ENCODE results near the gene MPV17. TPM values are rescaled to one million over a fixed set of nuclear protein-coding genes. Genes with fewer than 3 reads are reported as not detected.

Gene MPV17
- total and polyA plus RNA-seq, 2 donors (not counting 1 experiment from before 2014, with no cell fraction given): 103 to 137 TPM

DNA sequence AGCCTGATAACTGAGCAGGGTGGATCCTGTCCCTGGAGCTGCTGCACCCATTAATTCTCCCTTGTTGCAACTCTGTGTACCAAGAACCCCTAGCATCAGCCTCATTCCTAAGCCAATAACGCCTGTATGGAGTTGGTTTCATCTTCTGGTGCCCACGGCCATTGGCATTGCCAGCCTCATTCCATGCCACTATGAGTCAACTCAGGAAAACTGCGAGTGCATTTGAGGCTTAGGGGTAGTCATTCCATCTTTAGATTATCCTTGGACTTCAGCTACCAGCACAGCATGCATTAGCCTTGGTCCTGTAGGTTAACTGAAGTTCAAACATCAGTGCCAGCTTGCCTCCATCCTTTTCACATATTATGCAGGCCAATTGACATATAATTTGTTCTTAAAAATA lies 42.1 kb downstream of the MPV17 start:
- no peaks in the 10 kb centered on the region for H3K36me3 ChIP-seq (replicated peaks in 1 of 2; ENCODE audit: control extremely low read depth in 1 of 2, control insufficient read depth in 1 of 2, extremely low read depth in 1 of 2, insufficient read depth in 2 of 2, low read length in 1 of 2)
- POLR2A ChIA-PET: interaction anchor here (0.7 to 1.3 kb wide), 2 partner anchors 16 to 317 kb away, joined by 3 read pairs; no protein-coding TSS in a partner anchor
- H3K27ac Mint-ChIP-seq: no peak overlapping the region

GRCh38 chr2:27278010-27278409 lies 44.9 kb downstream of the MPV17 start:
- Mint-ChIP-seq H3K4me3 (no peak overlapping the region), H3K4me1 (peaks cover 5% of the 10 kb centered on the region), H3K27me3 (peaks cover 43% of the 10 kb centered on the region), H3K9me3 (ENCODE audit: insufficient read depth) (no peaks in the 10 kb centered on the region), H3K27ac (no peak overlapping the region)
- intact Hi-C loops (cut with micrococcal nuclease): no loop called here
- TF ChIP-seq, protein P1, sequence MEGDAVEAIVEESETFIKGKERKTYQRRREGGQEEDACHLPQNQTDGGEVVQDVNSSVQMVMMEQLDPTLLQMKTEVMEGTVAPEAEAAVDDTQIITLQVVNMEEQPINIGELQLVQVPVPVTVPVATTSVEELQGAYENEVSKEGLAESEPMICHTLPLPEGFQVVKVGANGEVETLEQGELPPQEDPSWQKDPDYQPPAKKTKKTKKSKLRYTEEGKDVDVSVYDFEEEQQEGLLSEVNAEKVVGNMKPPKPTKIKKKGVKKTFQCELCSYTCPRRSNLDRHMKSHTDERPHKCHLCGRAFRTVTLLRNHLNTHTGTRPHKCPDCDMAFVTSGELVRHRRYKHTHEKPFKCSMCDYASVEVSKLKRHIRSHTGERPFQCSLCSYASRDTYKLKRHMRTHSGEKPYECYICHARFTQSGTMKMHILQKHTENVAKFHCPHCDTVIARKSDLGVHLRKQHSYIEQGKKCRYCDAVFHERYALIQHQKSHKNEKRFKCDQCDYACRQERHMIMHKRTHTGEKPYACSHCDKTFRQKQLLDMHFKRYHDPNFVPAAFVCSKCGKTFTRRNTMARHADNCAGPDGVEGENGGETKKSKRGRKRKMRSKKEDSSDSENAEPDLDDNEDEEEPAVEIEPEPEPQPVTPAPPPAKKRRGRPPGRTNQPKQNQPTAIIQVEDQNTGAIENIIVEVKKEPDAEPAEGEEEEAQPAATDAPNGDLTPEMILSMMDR (IDR thresholded peaks at IDR 0.05): no peak
- TF ChIP-seq EZH2 (IDR thresholded peaks at IDR 0.05; ENCODE audit: borderline replicate concordance, insufficient read depth, low read depth, low read length, poor library complexity, severe bottlenecking): no peak
- Histone ChIP-seq H3K27me3 (replicated peaks in 1 of 4; ENCODE audit: control extremely low read depth in 1 of 4, control insufficient read depth in 3 of 4, insufficient read depth in 4 of 4, low read length in 3 of 4) (peaks cover 0 to 17% (median 0%) of the 10 kb centered on the region in 4 experiments), H3K4me2 (replicated peaks; ENCODE audit: low read depth, low read length, poor library complexity, severe bottlenecking) (no peak overlapping the region), H3K79me2 (ENCODE audit: control insufficient read depth, insufficient read depth, low read length) (no peaks in the 10 kb centered on the region), H2AFZ (ENCODE audit: insufficient read depth, low read depth, low read length, poor library complexity, severe bottlenecking) (no peak overlapping the region), H4K20me1 (ENCODE audit: control insufficient read depth, insufficient read depth, low read length, poor library complexity, severe bottlenecking) (no peaks in the 10 kb centered on the region), H3K27ac (ENCODE audit: low read length in 2 of 2) (no peak overlapping the region), H3K4me3 (ENCODE audit: control extremely low read depth in 1 of 5, extremely low read depth in 1 of 5, insufficient read depth in 1 of 5, low read depth in 2 of 5, low read length in 4 of 5) (no peak overlapping the region), H3K36me3 (replicated peaks in 1 of 2; ENCODE audit: control extremely low read depth in 1 of 2, control insufficient read depth in 1 of 2, extremely low read depth in 1 of 2, insufficient read depth in 2 of 2, low read length in 1 of 2) (no peaks in the 10 kb centered on the region), H3K4me1 (ENCODE audit: control insufficient read depth in 2 of 2, insufficient read depth in 2 of 2, low read length in 2 of 2) (no peaks in the 10 kb centered on the region), H3K9ac (ENCODE audit: low read length) (no peak overlapping the region), H3K9me3 (ENCODE audit: control extremely low read depth in 1 of 3, control insufficient read depth in 2 of 3, insufficient read depth in 1 of 3, low read length in 2 of 3) (no peaks in the 10 kb centered on the region)
- ChIA-PET CTCF (interaction anchor here (0.6 to 6.8 kb wide), 10 partner anchors 13 to 432 kb away, joined by 3 to 168 read pairs (median 7); partner anchors contain the start of genes AGBL5 and DPYSL5), POLR2A (no interaction called here)
- DNase-seq: no peak
- WGBS (ENCODE audit: insufficient coverage): 80% methylated on average over 1 of the region's 1 CpG
- no peak for ATAC-seq (ENCODE audit: low read depth)

More for the DNA sequence above, 42.1 kb downstream of the MPV17 start:
- H3K9me3 Mint-ChIP-seq (ENCODE audit: insufficient read depth): no peaks in the 10 kb centered on the region
- no peaks in the 10 kb centered on the region for H3K4me1 ChIP-seq (ENCODE audit: control insufficient read depth in 2 of 2, insufficient read depth in 2 of 2, low read length in 2 of 2)
- H3K79me2 ChIP-seq (ENCODE audit: control insufficient read depth, insufficient read depth, low read length): no peaks in the 10 kb centered on the region
- DNase-seq (no peak), ATAC-seq (ENCODE audit: low read depth) (no peak)
- no peak overlapping the region for H3K27ac ChIP-seq (ENCODE audit: low read length in 2 of 2)
- TF ChIP-seq, protein P1 (IDR thresholded peaks at IDR 0.05): no peak
- no peak for TF ChIP-seq EZH2 (IDR thresholded peaks at IDR 0.05; ENCODE audit: borderline replicate concordance, insufficient read depth, low read depth, low read length, poor library complexity, severe bottlenecking)
- H4K20me1 ChIP-seq (ENCODE audit: control insufficient read depth, insufficient read depth, low read length, poor library complexity, severe bottlenecking): no peaks in the 10 kb centered on the region
- H2AFZ ChIP-seq (ENCODE audit: insufficient read depth, low read depth, low read length, poor library complexity, severe bottlenecking): no peak overlapping the region
- H3K27me3 ChIP-seq (replicated peaks in 1 of 4; ENCODE audit: control extremely low read depth in 1 of 4, control insufficient read depth in 3 of 4, insufficient read depth in 4 of 4, low read length in 3 of 4): peaks cover 0 to 9% (median 0%) of the 10 kb centered on the region in 4 experiments
- WGBS (ENCODE audit: insufficient coverage): no CpG with 5 or more reads among the region's 3 CpGs
- no peak overlapping the region for H3K9ac ChIP-seq (ENCODE audit: low read length)
- H3K4me3 Mint-ChIP-seq: no peak overlapping the region
- intact Hi-C loops (cut with micrococcal nuclease): loop anchor here (1.0 kb wide), 4 partner anchors 16 to 320 kb away; no protein-coding TSS in a partner anchor
- H3K4me1 Mint-ChIP-seq: peaks cover 5% of the 10 kb centered on the region
- peaks cover 45% of the 10 kb centered on the region for H3K27me3 Mint-ChIP-seq
- H3K4me3 ChIP-seq (ENCODE audit: control extremely low read depth in 1 of 5, extremely low read depth in 1 of 5, insufficient read depth in 1 of 5, low read depth in 2 of 5, low read length in 4 of 5): no peak overlapping the region
- H3K9me3 ChIP-seq (ENCODE audit: control extremely low read depth in 1 of 3, control insufficient read depth in 2 of 3, insufficient read depth in 1 of 3, low read length in 2 of 3): no peaks in the 10 kb centered on the region
- no peak overlapping the region for H3K4me2 ChIP-seq (replicated peaks; ENCODE audit: low read depth, low read length, poor library complexity, severe bottlenecking)
- CTCF ChIA-PET: interaction anchor here (1.1 to 6.8 kb wide), 15 partner anchors 11 to 435 kb away, joined by 3 to 168 read pairs (median 5); partner anchors contain the start of genes ATRAID, DPYSL5, SLC30A3 and SLC5A6

Measured in B cell (primary cell).